Measurements from ENCODE around the gene SCD5.

SCD5 gene

DNA sequence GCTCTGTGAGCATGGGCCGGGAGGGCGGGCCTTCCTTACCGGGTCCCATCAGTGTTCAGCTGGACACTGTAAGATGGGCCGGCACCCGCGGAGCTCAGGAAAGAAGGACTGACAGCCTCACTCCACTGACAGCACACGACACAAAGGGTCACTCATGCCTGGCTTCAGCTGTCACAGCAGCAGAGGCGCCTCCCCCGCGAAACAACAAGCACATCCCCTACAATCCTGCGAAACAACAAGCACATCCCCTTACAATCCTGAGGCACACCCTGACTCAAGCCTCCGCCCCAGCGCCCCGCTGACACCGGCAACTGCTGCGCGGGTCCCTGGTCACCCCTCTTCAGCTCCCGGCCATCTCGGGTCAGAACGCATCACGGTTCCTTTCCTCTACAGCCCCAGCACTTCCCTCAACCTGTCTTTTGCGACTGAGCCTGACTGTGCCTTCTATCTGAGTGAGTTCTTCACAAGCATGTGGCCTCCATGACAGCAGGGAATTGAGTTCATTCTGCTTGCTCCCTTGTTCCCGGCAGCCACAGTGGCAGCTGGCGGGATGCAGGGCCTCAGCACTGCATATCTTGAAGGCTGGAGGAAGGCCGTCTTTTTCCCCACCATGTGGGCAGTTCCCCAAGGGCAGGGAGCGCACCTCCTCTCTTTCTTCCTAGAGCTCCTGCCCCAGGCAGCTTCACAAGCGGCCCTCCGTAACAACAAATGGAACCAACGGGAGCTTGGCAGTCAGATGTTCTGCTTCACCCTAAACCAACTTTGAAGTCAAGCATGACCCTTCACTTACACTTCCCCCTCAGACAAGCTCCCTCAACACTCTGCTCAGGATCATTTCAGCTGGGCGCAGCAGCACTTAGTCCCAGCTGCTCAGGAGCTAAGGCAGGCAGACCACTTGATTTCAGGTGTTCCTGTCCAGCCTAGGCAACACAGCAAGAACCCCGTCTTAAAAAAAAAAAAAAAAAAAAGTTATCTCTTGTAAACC lies 39.6 kb downstream of the SCD5 start:
- peak in 1 of 3 experiments; percentile 67 for DNase-seq

DNA sequence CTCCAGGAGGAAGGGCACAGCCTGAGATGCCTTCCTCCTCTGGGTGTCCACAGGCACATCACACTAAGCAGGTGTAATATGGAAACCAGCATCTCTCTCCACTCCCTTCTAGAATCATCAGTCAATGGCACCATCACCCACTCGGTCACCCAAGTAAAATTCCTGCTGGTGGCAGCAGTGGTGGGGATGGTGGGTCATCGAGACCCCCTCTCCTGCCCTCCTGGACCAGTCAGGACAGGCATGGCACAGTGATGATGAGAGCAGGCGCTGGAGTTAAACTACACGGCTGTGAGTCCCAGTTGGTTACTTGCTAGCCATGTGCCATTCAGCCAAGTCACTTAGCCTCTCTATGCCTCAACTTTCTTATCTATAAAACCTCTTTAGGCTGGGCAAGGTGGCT lies 42.5 kb downstream of the SCD5 start:
- no peak for DNase-seq

DNA sequence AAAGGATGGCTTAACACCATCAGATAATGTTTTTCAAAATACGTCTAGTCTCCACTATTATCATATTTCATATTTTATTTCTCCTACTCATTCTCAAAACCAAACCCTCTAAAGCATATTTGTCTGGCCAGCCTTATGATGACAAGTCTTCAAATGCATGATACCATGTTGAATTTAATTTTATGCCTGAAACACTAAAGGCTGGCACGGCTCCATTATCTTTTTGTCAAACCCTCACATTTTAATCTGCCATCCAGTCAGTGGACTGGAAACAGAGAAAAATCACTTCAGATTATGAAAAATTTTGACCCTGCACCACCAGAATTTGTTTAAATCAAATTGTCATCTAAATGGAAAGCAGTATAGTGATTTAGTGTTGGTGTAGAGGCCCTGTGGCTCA lies 42.9 kb downstream of the SCD5 start:
- DNase-seq: no peak

DNA sequence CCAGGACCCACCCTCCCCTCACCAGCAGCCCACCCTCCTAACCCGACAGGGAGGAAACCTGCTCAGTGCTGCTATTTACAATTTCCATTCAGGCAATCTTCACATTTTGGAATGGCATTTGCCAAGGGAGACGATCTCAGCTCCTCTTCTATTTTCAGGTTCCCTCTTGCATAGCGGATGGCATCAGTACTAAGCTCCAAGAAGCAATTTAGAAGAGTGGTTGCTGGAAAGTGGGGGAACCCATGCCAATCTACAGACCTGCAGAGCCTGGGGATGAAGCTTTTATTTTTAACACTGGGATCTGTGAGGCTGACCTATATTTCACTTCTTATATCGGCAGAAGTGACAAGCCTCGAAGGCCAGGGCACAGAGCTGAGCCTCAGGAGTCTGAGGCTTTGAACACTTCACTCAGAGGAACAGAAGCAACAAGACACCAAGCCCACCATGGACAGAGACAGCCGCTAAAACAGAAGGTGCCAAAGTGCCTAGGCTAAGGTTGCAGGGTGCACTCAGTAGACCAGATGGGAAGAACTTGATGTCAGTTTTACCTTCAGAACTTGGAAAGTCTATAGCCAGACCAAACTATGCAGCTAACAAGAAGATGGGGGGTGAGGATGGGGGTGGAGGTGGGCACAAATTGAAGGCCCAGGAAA lies 44.0 kb downstream of the SCD5 start:
- no peak for DNase-seq

DNA sequence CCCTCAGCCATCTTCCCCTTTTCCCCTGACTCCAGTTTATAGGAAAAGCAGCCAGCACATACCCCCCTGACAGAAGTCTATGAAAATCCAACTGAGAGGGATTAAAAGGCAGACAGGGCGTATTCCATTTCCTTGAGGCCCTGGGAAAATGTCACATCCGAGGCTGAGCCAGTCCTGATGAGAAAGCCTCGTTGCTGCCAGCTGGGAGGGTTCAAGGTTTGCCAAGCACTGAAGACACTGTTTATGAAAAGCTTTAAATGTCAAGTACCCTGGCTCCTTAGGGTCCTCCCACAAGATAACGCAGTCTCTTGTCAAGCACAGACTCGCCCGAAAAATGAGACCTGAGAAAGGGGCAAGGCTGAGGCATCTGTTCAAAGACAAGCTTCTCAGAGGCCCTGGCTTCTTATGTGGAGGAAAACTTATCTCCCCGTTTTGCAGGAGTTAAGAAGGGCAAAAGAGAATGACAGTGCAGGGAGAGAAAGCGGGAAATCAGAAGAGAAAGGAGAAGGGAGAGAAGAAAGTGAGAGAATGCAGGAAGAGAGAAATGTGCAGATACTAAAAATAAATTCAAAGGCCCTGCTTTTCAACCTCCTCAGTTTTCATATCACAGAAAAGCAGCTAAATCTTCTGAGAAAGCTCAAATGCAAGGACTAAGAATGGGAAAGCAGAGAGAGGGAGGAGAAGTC lies 44.7 kb downstream of the SCD5 start:
- DNase-seq: peak in 1 of 3 experiments; percentile 74

DNA sequence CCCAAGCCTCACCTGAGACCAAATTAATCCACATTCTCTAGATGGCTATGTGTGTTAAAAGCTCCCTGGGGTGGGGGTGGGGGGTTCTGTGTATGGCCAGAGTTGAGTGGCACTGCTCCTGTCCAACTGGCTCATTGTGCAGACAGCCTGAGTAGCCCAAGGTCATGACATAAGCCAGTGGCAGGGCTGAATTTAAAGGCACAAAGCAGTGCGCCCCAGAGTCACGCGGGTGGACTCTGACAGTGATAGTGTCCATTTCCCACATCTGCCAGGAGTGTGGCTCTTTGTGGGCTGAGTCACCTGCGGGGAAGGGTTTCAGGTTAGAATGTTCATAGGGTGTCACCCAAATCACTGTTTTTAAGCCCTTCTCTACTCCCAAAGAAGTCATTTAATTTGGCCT lies 45.4 kb downstream of the SCD5 start:
- no peak for DNase-seq

DNA sequence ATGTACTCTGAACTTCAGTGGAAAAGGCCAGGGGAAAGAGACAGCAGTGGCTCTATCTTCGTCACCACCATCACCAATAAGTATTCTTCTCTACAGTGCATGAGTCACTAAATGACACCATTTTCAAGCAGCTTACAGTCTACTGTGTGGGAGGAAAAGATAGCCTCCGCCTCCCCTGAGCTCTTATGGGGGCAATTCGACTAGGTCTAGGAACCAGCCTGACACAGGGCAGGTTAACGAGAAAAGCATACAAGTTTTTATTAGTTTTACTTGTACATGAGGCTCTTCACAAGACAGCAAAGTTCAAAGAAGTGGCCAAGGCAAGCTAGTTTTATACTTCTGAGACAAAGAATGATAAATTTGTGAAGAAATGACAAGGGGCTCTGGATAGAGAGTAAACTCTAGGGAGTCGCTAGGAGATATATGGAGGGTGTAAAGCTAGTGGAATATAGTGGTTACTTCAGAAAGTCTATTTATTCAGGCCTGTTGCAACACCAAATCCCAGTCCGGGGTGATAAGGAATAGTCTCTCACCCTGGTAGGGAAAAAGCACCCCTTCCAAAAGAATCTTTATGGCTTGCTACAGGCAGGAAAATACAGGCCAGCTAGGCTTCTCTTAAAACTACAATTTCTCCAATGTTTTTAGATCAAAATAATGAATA lies 49.7 kb downstream of the SCD5 start:
- DNase-seq: no peak

DNA sequence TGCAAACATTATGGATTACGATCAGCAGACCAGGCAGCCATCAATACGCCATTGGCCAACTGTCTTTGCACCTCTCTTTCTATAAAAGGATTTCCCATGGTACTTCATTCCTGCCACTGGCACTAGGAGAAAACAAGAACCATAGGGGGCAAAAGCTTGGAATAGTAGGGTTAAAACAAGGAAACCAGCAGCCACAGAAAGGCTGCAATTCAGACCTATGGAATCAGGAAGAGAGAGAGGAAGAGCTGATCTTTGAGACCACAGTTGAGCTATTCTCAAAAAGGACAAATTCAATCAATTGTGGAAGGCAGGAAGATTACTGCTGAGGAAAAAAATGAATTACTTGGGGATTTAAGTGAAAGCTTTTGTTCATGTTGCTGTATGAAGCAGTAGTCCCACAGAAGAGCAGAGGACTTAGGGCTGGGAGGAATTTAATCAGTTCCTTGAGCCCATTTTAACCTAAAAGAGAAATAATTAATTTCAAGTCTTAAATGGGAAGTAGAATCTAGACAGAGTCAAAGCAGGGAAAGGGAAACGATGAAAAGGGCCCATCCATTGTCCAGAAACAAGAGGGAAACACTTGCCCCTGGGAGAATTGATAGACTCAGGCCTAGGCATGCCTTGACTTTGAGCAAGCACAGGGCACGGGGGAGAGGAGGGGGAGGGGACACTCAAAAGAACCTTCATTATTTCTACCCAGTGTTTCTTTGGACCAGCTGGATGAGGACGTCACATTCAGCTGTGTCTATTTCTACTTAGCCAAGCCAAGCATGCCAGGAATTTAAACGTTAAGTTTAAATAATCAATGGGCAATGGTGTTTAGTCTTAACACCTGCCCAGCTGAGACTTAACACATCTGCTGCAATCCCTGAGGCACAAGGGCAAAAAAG lies 50.7 kb downstream of the SCD5 start:
- DNase-seq: peak; percentile 10 to 60 (median 24)

DNA sequence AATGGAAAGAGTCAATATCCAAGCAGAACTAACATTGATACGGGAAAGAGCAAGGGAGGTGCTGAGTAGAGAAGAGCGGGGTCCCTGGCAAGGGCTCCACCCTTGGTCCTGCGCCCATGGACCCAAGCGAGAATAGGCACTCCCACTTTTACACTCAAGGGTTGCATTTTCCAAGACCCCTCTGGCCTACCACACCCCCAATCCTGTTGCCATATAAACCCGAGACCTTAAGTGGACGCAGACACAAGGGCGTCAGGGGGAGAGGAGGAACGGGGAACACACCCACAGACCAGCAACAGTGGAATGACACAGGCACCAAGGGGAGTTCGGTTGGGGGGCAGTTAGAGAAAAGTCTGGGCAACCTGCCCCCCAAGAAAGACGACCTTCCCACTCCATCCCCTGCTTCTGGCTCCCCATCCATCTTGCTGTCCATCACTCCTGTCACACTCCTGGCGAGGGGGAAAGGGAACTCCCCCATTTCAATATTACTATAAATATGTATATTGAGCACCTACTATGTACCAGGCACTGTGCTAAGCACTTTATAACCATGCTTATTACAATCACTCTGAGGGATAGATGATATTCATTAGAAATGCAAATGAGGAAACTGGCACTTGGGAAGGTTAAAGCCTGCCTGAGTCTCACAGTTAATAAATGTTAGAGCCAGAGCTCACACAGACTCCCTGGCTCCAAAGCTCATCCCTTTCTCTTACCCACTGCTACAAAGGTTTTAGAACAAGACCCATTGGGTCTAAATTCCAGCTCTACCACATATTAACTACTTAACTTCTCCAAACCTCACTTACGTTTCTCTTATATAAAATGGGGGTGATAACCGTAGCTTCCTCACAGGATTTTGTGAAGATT lies 51.7 kb downstream of the SCD5 start:
- no peak for DNase-seq

DNA sequence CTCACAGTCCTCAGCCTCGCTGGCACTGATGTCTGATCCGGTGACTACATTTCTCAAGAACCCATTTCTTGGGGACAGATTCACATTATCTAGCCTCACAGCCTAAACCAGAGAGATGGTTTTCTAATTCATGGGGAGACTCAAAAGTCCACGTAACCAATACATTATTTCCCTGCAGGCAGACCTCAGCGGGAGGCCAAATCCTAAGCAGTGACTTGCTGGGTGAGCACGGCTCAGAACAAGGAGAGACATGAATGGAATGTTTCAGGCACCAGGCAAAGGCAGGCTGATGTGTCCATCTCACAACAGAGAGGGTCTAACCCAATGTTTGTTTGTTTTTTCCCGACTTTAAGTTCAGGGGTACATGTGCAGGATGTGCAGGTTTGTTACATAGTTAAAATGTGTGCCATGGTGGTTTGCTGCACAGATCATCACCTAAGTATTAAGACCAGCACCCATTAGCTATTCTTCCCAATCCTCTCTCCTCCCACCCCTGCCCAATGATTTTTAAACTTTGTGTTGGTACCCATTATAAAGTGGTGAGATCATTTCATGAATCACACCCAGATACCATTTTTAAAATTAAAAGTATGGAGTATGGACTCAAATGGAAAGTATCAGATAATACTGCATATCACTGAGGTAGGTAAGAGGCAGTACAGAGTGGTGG lies 53.3 kb downstream of the SCD5 start:
- DNase-seq: no peak

DNA sequence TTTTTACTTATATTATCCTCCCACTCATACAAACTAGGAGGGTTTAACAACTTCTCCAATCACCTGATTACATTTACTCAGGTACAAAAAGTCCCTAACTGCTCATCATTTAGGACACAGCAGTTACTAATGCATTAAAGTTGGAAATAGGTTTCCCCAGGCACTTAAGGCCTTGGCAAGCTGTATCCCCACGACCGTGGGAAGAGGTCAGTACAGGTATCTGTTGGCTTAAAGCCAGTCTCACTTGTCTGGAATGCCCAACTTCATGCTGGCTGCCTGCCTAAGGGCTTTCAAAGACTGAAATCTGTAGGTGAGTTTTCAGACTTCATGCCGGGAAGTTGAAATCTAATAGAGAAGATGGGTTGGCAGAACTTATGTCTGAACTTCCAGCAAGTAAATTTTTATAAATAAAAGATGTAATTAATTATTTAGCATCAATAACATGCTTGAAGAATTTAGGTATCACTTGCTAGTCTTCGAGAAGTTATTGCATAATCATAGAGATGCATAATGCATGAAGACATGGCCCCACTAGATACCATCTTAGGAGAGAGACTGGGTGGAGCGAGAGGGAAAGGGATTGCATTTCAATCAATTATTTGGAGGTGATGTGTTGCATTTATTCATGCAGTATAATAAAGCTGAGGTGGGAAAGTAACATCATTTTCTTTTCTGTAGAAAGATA lies 54.2 kb downstream of the SCD5 start:
- DNase-seq: no peak

DNA sequence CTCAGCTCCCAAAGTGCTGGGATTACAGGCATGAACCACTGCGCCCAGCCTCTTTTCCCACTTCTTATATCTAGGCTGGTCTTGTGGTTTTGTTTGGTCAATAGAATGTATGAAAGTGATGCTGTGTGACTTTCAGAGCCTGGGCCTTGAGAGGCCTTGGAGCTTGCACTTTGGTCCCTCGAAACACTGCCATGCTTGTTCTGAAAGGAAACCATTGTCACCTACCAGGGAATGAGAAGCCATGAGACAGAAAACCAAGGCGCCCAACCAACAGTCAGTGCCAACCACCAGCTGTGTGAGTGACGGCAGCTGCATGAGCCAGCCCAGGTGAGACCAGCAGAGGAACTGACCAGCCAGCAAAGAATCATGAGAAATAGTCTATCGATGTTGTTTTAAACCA lies 57.4 kb downstream of the SCD5 start:
- no peak for DNase-seq

DNA sequence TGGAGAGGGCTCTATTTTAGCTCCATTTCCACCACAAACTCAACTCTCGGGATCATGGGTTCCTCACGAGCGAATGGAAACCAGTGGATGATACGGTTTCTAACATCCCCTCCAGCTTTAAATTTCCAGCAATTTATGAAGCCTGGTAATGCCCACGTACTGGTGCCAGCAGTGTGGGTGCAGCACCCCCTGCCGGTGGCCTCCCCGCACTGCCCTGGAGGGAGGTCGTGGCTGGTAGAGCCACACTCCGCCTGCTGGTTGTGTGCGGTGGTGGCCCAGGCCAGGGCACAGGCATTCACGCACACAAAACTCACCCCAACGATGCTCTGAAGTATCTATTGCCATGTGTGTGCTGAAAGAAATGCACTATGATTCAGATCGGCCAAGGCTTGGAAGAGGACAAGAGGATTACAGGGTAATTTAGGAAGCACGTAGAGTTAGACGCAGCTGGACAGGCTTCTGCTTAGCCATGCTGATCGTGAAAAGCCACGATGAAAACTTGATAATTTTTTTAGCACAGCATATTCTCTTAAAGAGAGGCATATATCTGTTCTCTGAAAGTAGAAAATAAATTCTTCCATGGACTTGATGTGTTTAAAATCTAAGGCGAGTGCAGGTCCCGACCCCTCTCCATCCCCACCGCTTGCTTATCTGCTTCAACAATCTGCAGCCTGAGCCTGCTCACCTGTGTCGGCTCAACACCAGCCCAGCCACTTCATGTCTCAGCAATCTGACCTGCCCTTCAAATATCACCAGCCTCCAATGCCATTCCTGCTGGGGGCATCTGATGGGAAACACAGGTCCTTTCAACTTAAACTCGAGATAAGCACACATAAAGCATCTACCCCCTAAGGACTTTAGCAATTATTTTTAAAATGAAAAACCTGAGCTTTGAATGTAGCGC lies 59.1 kb downstream of the SCD5 start:
- DNase-seq: peak in 1 of 3 experiments; percentile 40

DNA sequence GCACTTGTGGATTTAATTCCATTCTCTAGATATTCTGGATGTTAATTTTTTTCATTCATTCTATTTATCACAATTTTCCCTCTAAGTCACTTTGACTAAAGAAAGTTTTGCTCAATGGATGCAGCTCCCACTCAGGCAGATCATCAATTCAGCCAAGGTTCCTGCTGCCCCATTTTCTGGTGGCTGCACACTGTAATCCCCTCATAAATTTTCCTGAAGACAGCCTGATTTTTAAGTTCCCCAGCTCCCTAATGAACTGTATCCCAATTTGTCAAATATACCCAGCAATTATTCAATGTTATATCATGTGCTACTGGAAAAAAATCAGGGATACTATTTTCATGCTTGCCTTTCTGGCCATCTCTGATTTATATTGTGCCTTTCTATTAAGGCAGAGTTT lies 61.2 kb downstream of the SCD5 start:
- DNase-seq: no peak

DNA sequence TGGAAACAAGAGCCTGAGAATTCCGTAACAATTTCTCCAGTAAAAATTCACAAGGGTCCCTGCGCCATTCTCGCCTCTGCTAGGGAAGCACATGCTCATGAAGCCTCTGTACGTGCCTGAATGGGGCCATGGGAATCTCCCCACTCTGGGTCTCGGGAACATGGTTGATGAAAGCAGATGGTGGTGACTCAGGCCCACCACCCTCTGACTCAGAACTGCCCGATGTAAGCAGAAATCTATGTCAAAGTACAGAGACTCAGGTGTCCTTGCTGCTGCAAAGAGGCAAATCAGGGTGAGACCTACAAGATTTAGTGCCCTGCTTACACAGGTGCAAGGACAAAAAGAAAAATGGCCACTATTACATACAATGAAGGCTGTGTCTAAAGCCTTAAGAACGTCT lies 65.0 kb downstream of the SCD5 start:
- DNase-seq: no peak

DNA sequence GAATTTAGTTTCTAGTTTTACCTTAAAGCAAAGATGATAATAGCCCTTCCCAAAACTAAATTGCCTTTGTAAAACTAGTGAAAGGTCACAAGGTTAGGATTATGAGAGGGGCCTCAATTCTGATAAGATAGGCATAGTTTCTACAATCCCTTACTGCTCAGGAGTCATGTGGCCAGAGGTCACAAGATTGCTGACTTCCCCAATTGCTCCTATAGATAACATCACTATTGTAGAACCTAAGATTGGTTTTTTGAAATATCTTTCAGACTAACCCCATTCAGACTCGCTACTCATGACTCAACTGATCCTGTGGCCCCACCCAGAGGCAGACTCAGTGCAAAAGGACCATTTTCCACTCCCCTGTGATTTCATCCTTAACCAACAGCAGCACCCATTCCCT lies 70.3 kb downstream of the SCD5 start:
- DNase-seq: no peak

DNA sequence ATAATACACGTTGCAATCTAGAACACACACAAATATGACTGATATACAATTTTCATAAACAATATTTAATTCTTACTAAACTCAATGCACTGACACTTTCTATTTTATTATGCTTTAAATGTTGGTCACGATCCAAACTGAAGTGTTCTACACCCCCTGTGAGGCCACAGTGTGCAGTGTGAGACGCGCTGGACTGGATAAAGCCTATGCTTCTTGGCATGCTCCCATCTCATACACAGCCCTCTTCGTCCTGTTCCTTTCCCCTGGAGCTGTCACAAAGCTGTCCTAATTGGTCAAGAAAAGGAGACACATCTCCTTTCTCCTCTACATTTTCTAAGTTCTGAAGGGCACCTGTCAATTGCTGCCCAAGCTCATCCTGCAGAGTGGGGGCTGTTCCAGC lies 72.0 kb downstream of the SCD5 start:
- no peak for DNase-seq

DNA sequence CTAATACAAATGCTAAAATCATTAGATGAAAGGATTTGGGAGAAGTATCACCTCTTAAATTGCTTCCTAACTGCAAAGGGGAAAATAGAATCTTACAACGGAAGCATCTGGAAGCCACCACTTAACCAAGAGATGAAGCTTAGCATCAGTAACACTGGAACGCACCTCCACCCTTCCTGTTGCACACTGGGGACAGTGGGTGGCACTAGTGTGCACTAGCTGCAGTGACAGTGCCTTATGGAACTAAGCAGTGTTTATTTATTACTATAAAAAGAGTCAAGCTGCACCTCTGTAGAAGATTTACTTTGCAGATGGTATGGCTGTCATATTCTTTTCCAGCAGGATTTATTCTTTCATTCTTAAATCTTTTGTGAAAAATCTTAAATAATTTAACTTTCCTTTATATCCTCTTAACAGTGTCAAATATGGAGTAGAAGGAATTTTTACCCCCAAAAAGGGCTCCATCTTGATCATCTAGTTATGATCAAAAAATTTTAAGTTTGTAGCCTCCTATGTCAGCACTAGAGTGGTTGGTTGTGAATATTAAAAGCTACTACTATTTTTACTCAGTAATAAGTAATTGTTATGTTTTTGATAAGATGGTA lies 76.7 kb downstream of the SCD5 start:
- DNase-seq: peak; percentile 46 to 70 (median 70)
